ENCODE results near the gene CREG1. TPM values are rescaled to one million over a fixed set of nuclear protein-coding genes. Genes with fewer than 3 reads are reported as not detected.
A peak's percentile ranks its signal among the peaks of the same experiment; 100 is the strongest.

CREG1 gene
- total and polyA plus RNA-seq, 2 of the 8 experiments (the other 6 are each of a cell fraction or from before 2014, with no cell fraction given), result 29.8 to 30.1 TPM

GRCh38 chr1:167532964-167533824 lies 20.4 kb downstream of the CREG1 start:
- Histone ChIP-seq H2BK120ac (replicated peaks; ENCODE audit: low read depth, low read length) (no peak overlapping the region), H3K9ac (replicated peaks in 1 of 4; ENCODE audit: extremely low read depth in 1 of 4, low read depth in 3 of 4, low read length in 3 of 4) (no peak overlapping the region), H4K91ac (replicated peaks; ENCODE audit: insufficient read length, low read length) (no peak overlapping the region), H3K9me3 (ENCODE audit: insufficient read depth in 2 of 2, low read depth in 1 of 2, low read length in 1 of 2) (no peaks in the 10 kb centered on the region), H2BK15ac (ENCODE audit: low read length) (no peak overlapping the region), H2BK12ac (ENCODE audit: low read depth, low read length) (peak overlapping the region; percentile 50; the same call in 1 of the 2 replicates), H3K4me3 (ENCODE audit: extremely low read depth in 1 of 4, insufficient read depth in 2 of 4, low read depth in 3 of 4, low read length in 4 of 4) (no peak overlapping the region), H2BK5ac (ENCODE audit: low read depth, low read length) (no peak overlapping the region), H3K79me2 (ENCODE audit: control insufficient read depth in 1 of 2, insufficient read depth in 2 of 2, low read length in 2 of 2) (no peaks in the 10 kb centered on the region), H3K18ac (ENCODE audit: extremely low read depth, low read length) (peak overlapping the region; percentile 4; the same call in 1 of the 2 replicates), H3K27ac (ENCODE audit: low read depth, low read length) (no peak overlapping the region), H3K27me3 (replicated peaks in 1 of 4; ENCODE audit: control insufficient read depth in 3 of 4, extremely low read depth in 1 of 4, insufficient read depth in 3 of 4, low read length in 3 of 4) (no peaks in the 10 kb centered on the region), H3K36me3 (ENCODE audit: control insufficient read depth in 2 of 4, insufficient read depth in 4 of 4, low read length in 3 of 4) (no peaks in the 10 kb centered on the region), H3K23me2 (ENCODE audit: low read depth, low read length) (no peaks in the 10 kb centered on the region), H3K4ac (replicated peaks; ENCODE audit: insufficient read length, low read depth, low read length) (no peak overlapping the region), H3K23ac (ENCODE audit: insufficient read length) (no peak overlapping the region), H2AFZ (ENCODE audit: low read length) (peak overlapping the region; percentile 35; the same call in 1 of the 2 replicates), H2AK5ac (ENCODE audit: low read depth, low read length) (no peak overlapping the region), H3K14ac (ENCODE audit: insufficient read length) (no peak overlapping the region), H4K8ac (ENCODE audit: extremely low read depth, insufficient read depth, low read length) (no peak overlapping the region), H3K56ac (replicated peaks; ENCODE audit: insufficient read length, low read depth, low read length) (no peak overlapping the region), H3K79me1 (ENCODE audit: low read depth, low read length) (no peaks in the 10 kb centered on the region), H3K4me1 (replicated peaks in 1 of 4; ENCODE audit: control insufficient read depth in 3 of 4, insufficient read depth in 4 of 4, low read length in 3 of 4) (peaks cover 0 to 3% (median 0%) of the 10 kb centered on the region in 4 experiments; a peak in 2 of 7 replicates), H3K4me2 (ENCODE audit: insufficient read depth in 1 of 2, low read depth in 2 of 2, low read length in 2 of 2) (no peak overlapping the region), H2BK20ac (ENCODE audit: low read length) (0 out of 2 replicates have a peak overlapping the region, but pooled peaks have one; percentile 24), H4K20me1 (replicated peaks in 1 of 2; ENCODE audit: control insufficient read depth in 1 of 2, insufficient read depth in 2 of 2, low read length in 2 of 2) (no peaks in the 10 kb centered on the region), H4K5ac (ENCODE audit: insufficient read length, low read depth, low read length) (no peak overlapping the region)
- WGBS, 2 experiments (ENCODE audit: extremely low coverage in 1 of 2, insufficient coverage in 1 of 2, insufficient read length in 1 of 2, insufficient replicate concordance in 2 of 2, low coverage in 1 of 2, low lambda C conversion rate in 2 of 2, missing lambda C conversion rate in 1 of 2), result 80% methylated on average over 6 of the region's 6 CpGs; no CpG with 5 or more reads in 1 of the 2 experiments
- CTCF ChIA-PET (ENCODE audit: partially characterized antibody), result interaction anchor here (0.6 to 4.6 kb wide), 53 partner anchors 8 to 648 kb away, joined by 3 to 74 read pairs (median 5); partner anchors contain the start of genes CD247 and POU2F1
- no peak for TF ChIP-seq PHF8 (conservative IDR thresholded peaks at IDR 0.05; ENCODE audit: low read depth, low read length)
- FAIRE-seq (no peak), DNase-seq (ENCODE audit: low read depth in 1 of 2, low spot score in 2 of 2) (no peak)
- POLR2A ChIA-PET (ENCODE audit: partially characterized antibody), result no interaction called here

All from H1 (cell line).